Measurements from ENCODE around the gene PGAP6. TPM values are rescaled to one million over a fixed set of nuclear protein-coding genes. Genes with fewer than 3 reads are reported as not detected.

The PGAP6 gene
- polyA plus RNA-seq, 1 of the 3 experiments (the other 2 are of a cell fraction), result 133 TPM

- H3K4me3 ChIP-seq (ENCODE audit: low read depth in 2 of 2, low read length in 1 of 2), result no peak overlapping the region
- H3K27me3 ChIP-seq (ENCODE audit: insufficient read depth), result no peaks in the 10 kb centered on the region
- no peak for DNase-seq
- no peaks in the 10 kb centered on the region for H3K9me3 ChIP-seq
- ChIA-PET CTCF (no interaction called here), POLR2A (no interaction called here)
- WGBS (ENCODE audit: low lambda C conversion rate), result 100% methylated on average over 6 of the region's 19 CpGs
- peaks cover 5% of the 10 kb centered on the region for H3F3A ChIP-seq (replicated peaks; ENCODE audit: insufficient read depth)
- TF ChIP-seq ELF1 (IDR thresholded peaks at IDR 0.05), result no peak
- no peak for TF ChIP-seq ZBTB33 (IDR thresholded peaks at IDR 0.05; ENCODE audit: borderline replicate concordance, low read depth)
- no peak for TF ChIP-seq TAF1 (IDR thresholded peaks at IDR 0.05; ENCODE audit: borderline replicate concordance, low read depth, low read length)
- TF ChIP-seq GATA2 (CRISPR knock-in tag; IDR thresholded peaks at IDR 0.05), result no peak
- no peak for TF ChIP-seq EZH2phosphoT487 (IDR thresholded peaks at IDR 0.05; ENCODE audit: borderline replicate concordance, low read depth)
- TF ChIP-seq EP300 (IDR thresholded peaks at IDR 0.05; ENCODE audit: borderline replicate concordance in 1 of 2, low read depth in 1 of 2, low read length in 1 of 2), result no peak
- no peak for TF ChIP-seq FOXJ3 (CRISPR knock-in tag; IDR thresholded peaks at IDR 0.05)
- TF ChIP-seq TEAD4 (IDR thresholded peaks at IDR 0.05; ENCODE audit: borderline replicate concordance, insufficient read depth), result no peak
- no peak overlapping the region for H3K9ac ChIP-seq
- peaks cover 2 to 69% of the 10 kb centered on the region in 2 experiments for H3K36me3 ChIP-seq (replicated peaks in 1 of 2; ENCODE audit: control insufficient read depth in 1 of 2, insufficient read depth in 2 of 2, low read length in 1 of 2)
- H3K4me1 ChIP-seq (ENCODE audit: control insufficient read depth in 1 of 2, insufficient read depth in 2 of 2, low read depth in 1 of 2, low read length in 1 of 2), result peaks cover 8 to 20% of the 10 kb centered on the region in 2 experiments; a peak in 2 of 4 replicates
- no peak overlapping the region for H3K27ac ChIP-seq (ENCODE audit: low read depth in 2 of 2, low read length in 1 of 2)
- H3K4me2 ChIP-seq, result no peak overlapping the region
- no peak overlapping the region for H2AFZ ChIP-seq (ENCODE audit: low read depth)
- H3K9me2 ChIP-seq, result no peaks in the 10 kb centered on the region
- H3K79me2 ChIP-seq (ENCODE audit: insufficient read depth), result no peaks in the 10 kb centered on the region; the same call in 1 of the 2 replicates
- no peaks in the 10 kb centered on the region for H4K20me1 ChIP-seq (ENCODE audit: insufficient read depth)
Measured at GRCh38 chr16:372302-372983, 9.3 kb downstream of the PGAP6 start.

GRCh38 chr16:371515-372301, 10.1 kb downstream of the PGAP6 start:
- no peak overlapping the region for H2AFZ ChIP-seq (ENCODE audit: low read depth)
- H3K9me2 ChIP-seq, result no peaks in the 10 kb centered on the region
- peaks cover 8 to 20% of the 10 kb centered on the region in 2 experiments; a peak in 2 of 4 replicates for H3K4me1 ChIP-seq (ENCODE audit: control insufficient read depth in 1 of 2, insufficient read depth in 2 of 2, low read depth in 1 of 2, low read length in 1 of 2)
- 98% methylated on average over 18 of the region's 31 CpGs for WGBS (ENCODE audit: low lambda C conversion rate)
- POLR2A ChIA-PET, result interaction anchor here (1.6 kb wide), 1 partner anchor 10 kb away, joined by 4 read pairs; the partner anchor contains the start of gene PGAP6
- H3K9ac ChIP-seq, result no peak overlapping the region
- no peak overlapping the region for H3K4me2 ChIP-seq
- no peaks in the 10 kb centered on the region; the same call in 1 of the 2 replicates for H3K79me2 ChIP-seq (ENCODE audit: insufficient read depth)
- peaks cover 8% of the 10 kb centered on the region for H3F3A ChIP-seq (replicated peaks; ENCODE audit: insufficient read depth)
- no peaks in the 10 kb centered on the region for H3K9me3 ChIP-seq
- no peaks in the 10 kb centered on the region for H4K20me1 ChIP-seq (ENCODE audit: insufficient read depth)
- DNase-seq, result no peak
- no peaks in the 10 kb centered on the region for H3K27me3 ChIP-seq (ENCODE audit: insufficient read depth)
- no peak overlapping the region for H3K4me3 ChIP-seq (ENCODE audit: low read depth in 2 of 2, low read length in 1 of 2)
- H3K27ac ChIP-seq (ENCODE audit: low read depth in 2 of 2, low read length in 1 of 2), result no peak overlapping the region
- TF ChIP-seq EZH2phosphoT487 (IDR thresholded peaks at IDR 0.05; ENCODE audit: borderline replicate concordance, low read depth), result no peak
- TF ChIP-seq CHD2 (IDR thresholded peaks at IDR 0.05; ENCODE audit: low read length, partially characterized antibody), result no peak
- TF ChIP-seq GABPA (IDR thresholded peaks at IDR 0.05; ENCODE audit: low read depth), result no peak
- no peak for TF ChIP-seq FOXM1 (IDR thresholded peaks at IDR 0.05; ENCODE audit: low read depth)
- no peak for TF ChIP-seq MEF2A (IDR thresholded peaks at IDR 0.05; ENCODE audit: borderline replicate concordance, low read depth)
- TF ChIP-seq SIN3A (IDR thresholded peaks at IDR 0.05; ENCODE audit: borderline replicate concordance, low read depth, low read length), result no peak
- no peak for TF ChIP-seq RCOR1 (IDR thresholded peaks at IDR 0.05; ENCODE audit: low read length)
- no peak for TF ChIP-seq USF1 (IDR thresholded peaks at IDR 0.05; ENCODE audit: borderline replicate concordance, low read depth)
- TF ChIP-seq SMC3 (IDR thresholded peaks at IDR 0.05; ENCODE audit: low read depth, low read length), result no peak
- TF ChIP-seq MAX (IDR thresholded peaks at IDR 0.05; ENCODE audit: low read depth), result no peak
- peaks cover 2 to 66% of the 10 kb centered on the region in 2 experiments for H3K36me3 ChIP-seq (replicated peaks in 1 of 2; ENCODE audit: control insufficient read depth in 1 of 2, insufficient read depth in 2 of 2, low read length in 1 of 2)
- CTCF ChIA-PET, result interaction anchor here (1.1 to 1.9 kb wide), 3 partner anchors 9 to 265 kb away, joined by 4 to 16 read pairs (median 9); no protein-coding TSS in a partner anchor

Data from SK-N-SH (cell line).